Activated CD8-positive, alpha-beta memory T cell treated with anti-CD3 and anti-CD28 coated beads, Interleukin-2, amount 50 U/mL, for 1 hour (primary cell): ENCODE data around the gene FNDC7.
"Not testable (repeated sequence)": the region's sequence is repeated elsewhere in the genome, so short reads cannot be mapped to it uniquely, and the experiment has no call there.

Experiments
- DNase-seq: peaks from one replicate; pipeline ENCODE4 v3.0.0-alpha.2; 2020; ENCODE audit errors: extremely low read depth

Gene FNDC7

DNA sequence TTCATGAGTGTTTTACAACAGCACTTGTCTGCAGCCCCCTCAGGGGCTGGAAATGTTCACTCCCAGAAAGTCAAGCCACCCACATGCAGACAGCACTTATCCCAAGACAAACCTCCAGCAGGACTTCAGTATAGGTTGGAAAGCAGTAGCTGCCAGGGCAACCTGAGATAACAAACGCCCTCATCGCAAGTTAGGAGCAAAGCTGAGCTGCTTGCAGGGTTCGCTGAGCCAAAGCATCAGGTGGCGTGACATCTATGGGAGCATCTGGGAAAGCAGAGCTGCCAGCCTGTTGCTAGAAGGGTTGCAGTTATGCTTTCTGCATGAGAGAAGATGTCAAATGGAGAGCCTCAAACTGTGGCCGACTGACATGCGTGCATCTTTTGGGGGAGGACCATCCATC, 29.5 kb downstream of the FNDC7 start:
- DNase-seq: no peak

DNA sequence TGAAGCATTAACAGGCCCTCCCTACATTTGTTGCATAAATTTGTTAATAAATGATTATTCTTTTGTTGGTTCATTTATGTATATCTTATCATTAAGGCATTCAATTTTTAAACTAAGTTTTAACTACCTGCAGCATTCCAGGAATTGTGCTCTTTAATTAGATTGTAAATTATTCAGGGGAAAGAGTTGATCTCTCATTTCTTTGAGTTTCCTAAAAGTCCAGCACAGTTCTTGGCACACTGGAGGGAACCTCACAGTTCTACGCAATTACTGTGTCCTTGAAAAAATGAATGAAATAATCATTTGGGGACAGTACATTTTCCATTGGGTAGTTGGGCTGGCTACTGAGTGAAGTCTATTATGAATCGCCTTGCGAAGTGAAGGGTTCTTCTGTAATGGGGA, 33.3 kb downstream of the FNDC7 start:
- no peak for DNase-seq

DNA sequence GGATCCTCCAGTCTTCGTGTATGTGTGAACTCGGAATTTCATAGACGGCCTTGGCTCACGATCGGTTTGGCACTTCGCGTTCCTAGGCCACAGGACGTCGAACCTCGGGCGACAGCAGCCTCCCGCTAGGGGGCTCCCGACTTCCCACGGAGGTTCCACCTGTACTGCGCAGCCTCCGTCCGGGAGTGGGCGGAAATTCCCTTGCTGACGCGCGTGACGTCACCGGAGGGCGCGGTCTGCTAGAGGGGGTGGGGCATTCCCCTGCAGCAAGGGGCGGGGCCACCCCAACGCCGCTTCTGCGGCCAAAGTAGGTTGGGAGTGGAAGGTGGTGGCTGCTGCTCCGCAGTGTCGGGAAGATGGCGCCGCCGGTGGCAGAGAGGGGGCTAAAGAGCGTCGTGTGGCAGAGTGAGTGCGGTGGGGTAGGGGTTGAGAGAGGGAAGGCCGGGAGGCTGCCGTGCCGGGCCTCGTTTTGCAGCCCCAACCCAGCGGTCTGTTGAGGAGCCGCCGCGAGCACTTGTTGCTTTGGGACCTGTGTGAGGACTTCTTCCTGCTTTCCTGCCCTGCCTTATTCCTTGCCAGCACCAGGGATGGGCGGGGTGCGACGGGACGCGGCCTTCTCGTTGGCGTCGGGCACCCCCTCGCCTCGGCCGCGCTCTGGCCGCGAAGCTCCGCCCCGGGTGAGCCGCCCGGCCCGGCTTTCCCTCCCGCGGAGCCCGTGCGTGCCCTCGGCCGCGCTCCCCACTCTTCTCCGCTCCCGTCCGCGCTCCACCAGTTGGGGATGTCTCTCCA, 33.9 kb downstream of the FNDC7 start, which contains the start of gene STXBP3:
Gene STXBP3 (plus strand): TSS at position 293 of the 789 bp plus-strand sequence. CDS start 64 bp downstream, at position 357.
- DNase-seq: peak; percentile 99

DNA sequence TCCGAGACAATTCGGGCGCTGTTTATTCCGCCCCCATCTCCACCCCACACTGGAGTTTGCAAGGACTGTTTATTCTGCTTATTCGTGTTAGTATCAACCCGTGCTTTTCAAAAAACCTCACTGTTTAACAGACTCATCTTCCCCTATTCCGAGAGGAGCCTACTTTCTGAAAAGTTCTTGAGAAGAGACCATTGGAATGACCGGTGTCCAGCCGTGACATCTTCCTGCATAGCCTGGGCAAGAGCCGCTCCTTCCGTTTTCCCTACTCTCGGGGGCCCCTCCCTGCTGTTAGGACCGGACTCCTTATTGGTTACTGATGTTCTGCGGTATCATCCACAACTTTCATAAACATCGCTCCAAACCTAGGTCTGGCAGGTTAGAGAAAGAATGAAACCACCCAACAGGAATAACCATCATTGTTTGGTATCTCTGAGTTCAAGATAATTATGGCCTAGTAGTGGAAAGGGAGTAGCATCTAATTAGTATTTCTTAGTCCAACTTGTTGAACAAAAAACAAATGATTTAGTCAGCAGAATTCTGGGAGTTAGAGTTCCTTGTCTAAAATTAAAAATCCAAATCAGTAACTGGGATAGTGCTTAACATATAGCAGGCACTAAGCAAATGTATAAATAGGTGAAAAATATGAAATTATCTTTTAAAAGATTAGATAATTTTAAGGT, 34.6 kb downstream of the FNDC7 start:
- no peak for DNase-seq

DNA sequence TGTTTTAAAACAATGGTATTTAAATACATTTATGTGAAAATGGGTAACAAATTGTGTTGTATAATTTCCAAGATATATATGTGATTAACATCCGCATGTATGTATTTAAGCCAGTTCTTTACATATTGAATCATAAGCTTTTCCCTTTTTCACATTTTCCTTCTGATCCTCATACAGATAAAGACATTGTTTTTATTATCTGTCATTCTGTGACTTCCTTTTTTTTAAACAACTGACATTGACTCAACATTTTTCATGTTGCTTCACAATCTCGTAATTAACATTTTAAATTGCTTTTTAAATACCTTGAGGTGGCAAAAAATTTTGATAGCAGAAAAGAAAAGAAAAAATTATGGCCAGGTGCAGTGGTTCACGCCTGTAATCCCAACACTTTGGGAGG, 35.2 kb downstream of the FNDC7 start:
- DNase-seq: no peak

DNA sequence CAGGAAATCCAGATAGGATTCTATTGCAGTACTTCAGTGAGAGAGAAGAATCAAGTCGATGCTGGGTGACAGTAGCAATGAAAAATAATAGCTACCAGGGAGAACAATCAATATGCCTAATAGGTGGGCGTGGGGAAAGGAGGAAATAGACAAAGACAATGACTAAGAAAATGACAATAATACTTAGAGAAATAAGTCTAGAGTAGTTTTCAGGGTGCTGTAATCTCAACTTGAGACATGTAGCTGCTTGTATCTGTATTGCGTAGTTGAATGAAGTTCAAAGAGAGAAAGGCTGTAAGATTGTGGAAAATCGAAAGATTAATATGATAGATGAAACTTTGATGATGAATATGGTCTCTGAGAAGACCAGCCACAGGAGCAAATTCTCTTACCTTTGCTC, 36.4 kb downstream of the FNDC7 start:
- no peak for DNase-seq

DNA sequence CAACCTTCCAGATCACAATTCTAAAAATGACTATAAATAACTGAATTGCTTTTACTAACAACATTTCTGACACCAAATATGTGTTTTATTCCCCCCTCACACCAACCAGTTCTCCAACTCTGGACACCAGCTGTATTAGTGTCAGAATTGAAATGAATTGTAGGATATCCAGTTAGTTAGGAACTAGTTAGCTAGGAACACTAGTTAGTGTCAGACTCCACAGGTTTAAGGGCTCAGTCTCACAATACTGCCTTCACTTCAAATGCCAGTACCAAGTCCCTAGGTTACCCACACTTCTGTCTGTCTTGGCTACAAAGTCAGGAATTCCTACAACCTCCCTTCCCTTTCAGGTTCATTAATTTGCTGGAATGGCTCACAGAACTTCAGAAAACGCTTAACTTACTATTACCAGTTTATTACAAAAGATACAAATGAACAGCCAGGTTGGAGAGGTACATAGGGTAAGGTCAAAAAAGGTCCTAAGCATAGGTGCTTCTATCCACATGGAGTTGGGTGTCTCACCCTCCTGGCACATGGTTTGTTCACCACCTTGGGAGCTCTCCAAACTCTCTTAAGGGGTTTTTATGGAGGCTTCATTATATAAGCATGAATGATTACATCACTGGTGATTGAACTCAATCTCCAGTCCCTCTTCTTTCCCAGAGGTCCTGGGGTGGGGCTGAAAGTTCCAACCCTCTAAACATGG, 37.9 kb downstream of the FNDC7 start:
- no peak for DNase-seq

DNA sequence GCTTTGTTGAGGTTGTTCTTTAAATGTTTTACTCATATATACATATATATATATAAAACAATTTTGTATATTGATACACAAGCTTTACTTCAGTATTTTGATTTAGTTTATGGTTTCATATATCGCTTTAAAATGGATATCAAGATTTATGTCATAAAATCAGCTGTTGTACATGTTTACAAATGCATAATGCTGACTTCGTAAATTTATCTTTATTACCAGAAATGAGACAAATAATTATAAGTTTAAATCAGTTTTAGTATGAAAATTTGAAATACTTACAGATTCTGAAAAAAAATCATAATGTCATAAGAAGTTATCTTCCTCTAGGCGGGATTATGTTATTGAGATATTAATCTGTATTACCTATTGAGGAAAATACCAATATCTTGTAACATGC, 40.7 kb downstream of the FNDC7 start:
- no peak for DNase-seq

DNA sequence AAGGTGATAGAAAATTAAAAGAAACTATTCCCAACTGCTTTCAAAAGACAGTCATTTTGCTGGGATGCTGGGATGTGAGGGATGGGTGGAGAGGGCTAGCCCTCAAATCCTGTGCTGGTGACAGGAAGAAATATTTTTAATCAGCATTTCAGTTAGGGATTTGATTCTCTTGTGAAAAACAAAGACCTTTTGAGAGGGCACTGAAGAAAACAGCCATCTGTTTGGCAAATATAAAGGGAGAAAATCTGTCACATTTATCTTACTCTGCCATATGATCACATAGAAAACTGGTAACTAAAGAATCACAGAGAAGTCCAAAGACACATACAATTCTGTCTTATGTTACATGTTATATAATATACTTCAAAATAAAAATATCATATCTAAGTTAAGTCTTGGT, 46.1 kb downstream of the FNDC7 start:
- no peak for DNase-seq

DNA sequence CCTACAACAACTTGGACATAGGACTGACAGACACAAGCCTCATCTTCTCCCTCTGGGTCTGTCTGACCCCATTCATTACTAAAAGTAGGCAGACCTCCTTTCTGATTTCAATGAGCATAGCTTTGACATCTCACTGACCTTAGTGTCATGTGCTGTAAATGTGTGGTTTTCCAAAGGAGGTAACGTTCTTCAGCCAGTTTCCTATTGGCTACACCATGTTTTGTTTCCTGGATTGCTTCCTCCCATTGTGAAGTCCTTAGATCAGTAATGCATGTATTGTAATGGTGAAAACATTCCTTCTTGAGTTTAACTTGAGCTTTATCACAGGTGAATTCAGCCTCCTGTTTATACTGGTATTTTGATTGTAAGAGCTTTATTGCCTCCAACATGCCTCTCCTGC, 54.4 kb downstream of the FNDC7 start:
- no peak for DNase-seq

DNA sequence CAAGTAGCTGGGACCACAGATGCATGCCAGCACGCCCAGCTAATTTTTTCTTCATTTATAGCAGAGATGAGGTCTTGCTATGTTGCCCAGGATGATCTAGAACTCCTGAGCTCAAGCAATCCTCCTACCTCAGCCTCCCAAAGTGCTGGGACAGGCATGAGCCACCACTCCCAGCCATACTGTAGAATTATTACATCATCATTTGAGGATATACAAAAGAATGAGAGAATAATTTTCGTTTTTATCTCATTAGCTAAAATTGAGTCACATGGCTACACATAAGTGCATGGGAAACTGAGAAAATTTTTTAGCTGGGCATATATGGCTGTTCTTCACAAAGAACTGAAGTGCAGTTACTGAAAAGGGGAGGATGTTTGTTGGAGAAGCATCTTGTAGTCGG, 55.0 kb downstream of the FNDC7 start:
- DNase-seq: no peak

DNA sequence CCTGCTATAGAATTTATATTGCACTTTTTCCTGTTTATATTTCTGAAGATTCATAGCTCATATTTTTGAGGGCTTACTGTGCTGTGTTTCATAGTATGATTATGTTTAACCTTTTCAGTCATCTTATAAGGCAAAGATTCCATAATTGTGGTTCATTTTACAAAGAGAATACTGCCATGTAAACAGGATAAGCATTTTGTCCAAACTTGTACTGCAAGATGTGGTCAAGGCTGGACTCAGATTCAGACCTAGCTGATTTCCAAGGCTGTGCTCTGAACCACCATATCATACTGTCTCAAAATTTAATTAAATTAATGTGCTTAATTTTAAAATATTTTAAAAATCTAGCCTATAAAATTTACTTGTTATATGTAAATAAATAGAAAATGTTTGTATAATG, 65.1 kb downstream of the FNDC7 start:
- no peak for DNase-seq

DNA sequence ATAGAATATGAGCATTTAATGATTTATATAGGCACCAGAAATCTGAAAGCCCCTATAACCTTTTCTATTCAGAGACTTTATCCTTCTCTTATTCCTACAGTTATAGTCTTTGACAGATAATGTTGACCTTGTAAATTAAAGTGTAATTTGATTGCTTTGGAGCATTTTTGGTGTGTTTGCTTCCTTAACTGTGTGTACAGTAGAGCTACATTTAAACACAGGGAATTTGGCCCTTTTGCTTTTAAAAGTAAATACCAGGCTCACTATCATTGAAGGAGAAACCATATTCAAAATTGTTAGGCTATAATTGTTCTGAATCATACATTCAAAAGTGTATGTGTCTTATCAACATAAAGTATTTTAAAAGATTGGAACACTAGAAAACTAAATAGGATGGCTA, 66.7 kb downstream of the FNDC7 start:
- DNase-seq: no peak

DNA sequence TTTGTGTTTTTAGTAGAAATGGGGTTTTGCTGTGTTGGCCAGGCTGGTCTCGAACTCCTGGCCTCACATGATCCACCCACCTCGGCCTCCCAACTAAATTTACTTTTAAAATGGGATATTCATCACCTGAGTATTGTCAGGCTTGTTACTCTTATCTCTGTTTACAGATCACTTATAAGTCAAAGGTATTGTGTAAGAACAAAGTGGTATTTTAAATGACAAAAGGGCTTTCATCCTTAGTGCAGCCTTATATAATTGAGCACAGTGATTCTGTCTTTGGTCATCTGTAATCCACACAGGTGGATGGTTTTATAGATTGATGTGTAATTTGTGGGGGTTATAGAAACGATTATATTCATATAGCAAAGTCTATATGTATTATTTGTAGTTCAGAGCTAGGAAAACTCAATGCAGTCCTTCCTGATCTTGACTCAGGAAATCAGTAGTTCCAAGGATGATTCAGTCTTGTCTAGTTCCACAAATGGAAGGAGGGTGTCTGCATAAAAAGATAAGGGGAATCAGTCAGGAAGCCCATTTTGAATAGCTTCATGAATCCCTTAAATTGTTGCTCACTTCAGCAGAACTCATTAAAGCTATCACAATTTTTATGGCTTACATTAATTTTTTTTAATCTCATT, 68.3 kb downstream of the FNDC7 start:
- DNase-seq: no peak

DNA sequence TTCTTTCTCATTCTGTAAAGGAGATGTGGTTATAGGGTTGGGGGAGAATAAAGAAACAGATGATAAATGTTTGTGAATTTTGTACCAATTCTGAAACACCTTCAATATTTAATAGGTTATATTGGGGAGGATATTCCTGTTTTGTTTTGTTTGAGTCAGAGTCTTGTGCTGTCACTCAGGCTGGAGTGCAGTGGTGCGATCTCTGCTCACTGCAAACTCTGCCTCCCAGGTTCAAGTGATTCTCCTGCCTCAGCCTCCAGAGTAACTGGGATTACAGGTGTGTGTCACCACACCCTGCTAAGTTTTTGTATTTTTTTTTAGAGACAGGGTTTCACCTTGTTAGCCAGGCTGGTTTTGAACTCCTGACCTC, 68.9 kb downstream of the FNDC7 start:
- not testable (repeated sequence) for DNase-seq

DNA sequence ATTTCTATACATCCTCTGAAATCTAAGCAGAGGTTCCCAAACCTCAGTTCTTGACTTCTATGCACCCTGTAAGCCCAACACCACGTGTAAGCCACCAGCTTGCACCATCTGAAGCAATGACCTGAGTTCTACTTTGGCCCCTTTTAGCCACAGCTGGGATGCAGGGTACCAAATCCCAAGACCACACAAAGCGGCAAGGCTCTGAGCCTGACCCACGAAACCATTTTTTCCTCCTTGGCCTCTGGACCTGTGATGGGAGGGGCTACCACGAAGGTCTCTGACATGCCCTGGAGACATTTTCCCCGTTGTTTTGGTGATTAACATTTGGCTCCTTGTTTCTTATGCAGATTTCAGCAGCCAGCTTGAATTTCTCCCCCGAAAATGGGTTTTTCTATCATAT, 72.6 kb downstream of the FNDC7 start:
- no peak for DNase-seq

DNA sequence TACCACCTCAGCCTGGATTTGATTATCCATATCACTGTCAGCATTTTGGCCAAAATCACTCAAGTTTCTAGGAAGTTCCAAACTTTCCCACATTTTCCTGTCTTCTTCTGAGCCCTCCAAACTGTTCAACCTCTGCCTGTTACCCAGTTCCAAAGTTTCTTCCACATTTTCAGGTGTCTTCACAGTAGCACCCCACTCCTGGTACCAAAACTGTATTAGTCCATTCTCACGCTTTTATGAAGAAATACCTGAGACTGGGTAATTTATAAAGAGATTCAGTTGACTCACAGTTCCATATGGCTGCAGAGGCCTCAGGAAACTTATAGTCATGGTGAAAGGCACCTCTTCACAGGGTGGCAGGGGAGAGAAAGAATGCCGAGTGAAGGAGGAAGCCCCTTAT, 73.2 kb downstream of the FNDC7 start:
- no peak for DNase-seq

DNA sequence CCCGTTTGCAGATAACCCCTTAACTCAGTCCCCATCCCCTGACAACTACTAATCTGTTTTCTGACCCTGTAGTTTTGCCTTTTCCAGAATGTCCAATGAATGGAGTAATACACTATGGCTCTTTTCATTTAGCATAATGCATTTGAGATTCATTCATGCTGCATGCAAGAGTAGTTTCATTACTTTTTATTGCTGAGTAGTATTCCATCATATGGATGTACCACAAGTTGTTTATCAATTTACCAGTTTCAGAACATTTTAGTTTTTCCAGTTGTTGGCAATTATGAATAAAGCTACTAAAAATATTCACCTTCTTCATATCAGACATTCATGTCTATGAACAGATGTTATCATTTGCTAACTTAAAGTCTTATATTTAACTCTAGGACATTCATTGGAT, 79.1 kb downstream of the FNDC7 start:
- DNase-seq: no peak
